Right lobe of liver (tissue), 6 donors: Measurements from ENCODE around the gene TOB1. TPM values are rescaled to one million over a fixed set of nuclear protein-coding genes. Genes with fewer than 3 reads are reported as not detected.

Experiments used
- ATAC-seq, 4 donors: fragments of 200-7000 bp; cut with Tn5 transposase; one replicate each; pipeline ENCODE4 v1.9.1; 2020; ENCODE audit warnings: mild to moderate bottlenecking in 4 of 4, moderate library complexity in 4 of 4
- DNase-seq, 3 donors: peaks; one replicate each; pipeline ENCODE4 v3.0.0-alpha.2; 2020
- H3K27ac ChIP-seq, 3 donors: fragments of 200-600 bp; one replicate each; pipeline ENCODE4 v1.8.0; 2022
- H3K27me3 ChIP-seq, 2 donors: fragments of 200-600 bp; one replicate each; pipeline ENCODE4 v1.8.0; 2022
- H3K36me3 ChIP-seq, 4 donors: fragments of 200-600 bp; sonication (generic) in 1 of 4; one replicate each; pipeline versions ENCODE4 v1.5.1 to v1.8.0; 2017 to 2022; ENCODE audit warnings: control low read depth in 1 of 4
- H3K4me1 ChIP-seq, 4 donors: fragments of 200-600 bp; sonication (generic) in 1 of 4; one replicate each; pipeline versions ENCODE4 v1.5.1 to v1.8.0; 2017 to 2022; ENCODE audit warnings: control low read depth in 1 of 4
- H3K4me3 ChIP-seq, 3 donors: fragments of 200-600 bp; one replicate each; pipeline ENCODE4 v1.8.0; 2022
- H3K9me3 ChIP-seq, 4 donors: fragments of 200-600 bp; sonication (generic) in 1 of 4; one replicate each; pipeline versions ENCODE4 v1.5.1 to v1.8.0; 2017 to 2022; ENCODE audit warnings: control low read depth in 1 of 4
- POLR2A ChIP-seq: fragments of 450-650 bp; IDR thresholded peaks from one replicate; pipeline ENCODE4 v1.6.1; 2017; ENCODE audit warnings: antibody characterized with exemption, mild to moderate bottlenecking
- WGBS: methylation state at CpG from one replicate; pipeline ENCODE4 v1.1.6; 2018; ENCODE audit warnings: low coverage, low lambda C conversion rate; ENCODE audit not compliant: insufficient coverage; ENCODE audit errors: missing lambda C conversion rate; 5-methylcytosine and 5-hydroxymethylcytosine counted together
- intact Hi-C, 2 donors: fragments of 100-400 bp; cut with DNase I; formaldehyde crosslinking; loops; one replicate each; pipeline versions ENCODE4 v1.11.2 to v1.14.1; 2022
- total RNA-seq, 6 experiments: library from RNA; depleted of rRNA in 2 of 6; stranded (reverse); fragments of >200 nt in 2 of 6; fragmentation: NEBNext Ultra II Directional in 3 of 6; extraction: Animal tissue kit (Norgen Biotek cat#: 25700) in 3 of 6; gene quantifications; one replicate each; pipeline versions ENCODE4 v1.1.0 to v1.2.4, GENCODE V29; 2016 to 2023
- TF ChIP-seq, protein P1 (sequence below), 4 donors: fragments of 200-600 bp in 3 of 4; fragments of 450-650 bp in 1 of 4; IDR thresholded peaks; one replicate each; pipeline versions ENCODE4 v1.5.1 to v1.8.0; 2016 to 2022; ENCODE audit warnings: antibody characterized with exemption in 4 of 4, mild to moderate bottlenecking in 2 of 4
- donor health status: DM: no; HTN: yes; CAD: no.
- donor health status: DM: no; HTN: no; CAD: no.
- donor health status: DM: no; HTN: no; CAD: no.
- donor health status: DM: no; HTN: yes; CAD: no.
- donor health status: DM: no; HTN: yes; CAD: no.

TOB1 gene
- total RNA-seq, 6 experiments from 2014 or later = 36.2 to 222 (median 82.1) TPM

- TF ChIP-seq POLR2A = no peak
- TF ChIP-seq, protein P1, sequence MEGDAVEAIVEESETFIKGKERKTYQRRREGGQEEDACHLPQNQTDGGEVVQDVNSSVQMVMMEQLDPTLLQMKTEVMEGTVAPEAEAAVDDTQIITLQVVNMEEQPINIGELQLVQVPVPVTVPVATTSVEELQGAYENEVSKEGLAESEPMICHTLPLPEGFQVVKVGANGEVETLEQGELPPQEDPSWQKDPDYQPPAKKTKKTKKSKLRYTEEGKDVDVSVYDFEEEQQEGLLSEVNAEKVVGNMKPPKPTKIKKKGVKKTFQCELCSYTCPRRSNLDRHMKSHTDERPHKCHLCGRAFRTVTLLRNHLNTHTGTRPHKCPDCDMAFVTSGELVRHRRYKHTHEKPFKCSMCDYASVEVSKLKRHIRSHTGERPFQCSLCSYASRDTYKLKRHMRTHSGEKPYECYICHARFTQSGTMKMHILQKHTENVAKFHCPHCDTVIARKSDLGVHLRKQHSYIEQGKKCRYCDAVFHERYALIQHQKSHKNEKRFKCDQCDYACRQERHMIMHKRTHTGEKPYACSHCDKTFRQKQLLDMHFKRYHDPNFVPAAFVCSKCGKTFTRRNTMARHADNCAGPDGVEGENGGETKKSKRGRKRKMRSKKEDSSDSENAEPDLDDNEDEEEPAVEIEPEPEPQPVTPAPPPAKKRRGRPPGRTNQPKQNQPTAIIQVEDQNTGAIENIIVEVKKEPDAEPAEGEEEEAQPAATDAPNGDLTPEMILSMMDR (IDR thresholded peaks at IDR 0.05) = no peak
- Histone ChIP-seq H3K4me1 (peaks cover 0 to 10% (median 0%) of the 10 kb centered on the region in 4 donors), H3K27ac (no peak overlapping the region), H3K9me3 (no peaks in the 10 kb centered on the region), H3K4me3 (no peak overlapping the region), H3K27me3 (no peaks in the 10 kb centered on the region), H3K36me3 (no peaks in the 10 kb centered on the region)
- 63% methylated on average over 6 of the region's 6 CpGs for WGBS
- intact Hi-C loops = no loop called here
- DNase-seq (no peak), ATAC-seq (no peak)
These were observed 47.1 kb downstream of the TOB1 start for GRCh38 chr17:50818921-50819657.

GRCh38 chr17:50818261-50818660 lies 47.9 kb downstream of the TOB1 start:
- TF ChIP-seq, protein P1 (IDR thresholded peaks at IDR 0.05) = no peak
- TF ChIP-seq POLR2A = no peak
- Histone ChIP-seq H3K36me3 (no peaks in the 10 kb centered on the region), H3K27me3 (no peaks in the 10 kb centered on the region), H3K4me1 (peaks cover 0 to 10% (median 0%) of the 10 kb centered on the region in 4 donors), H3K27ac (no peak overlapping the region), H3K4me3 (no peak overlapping the region), H3K9me3 (no peaks in the 10 kb centered on the region)
- DNase-seq = no peak
- intact Hi-C loops = no loop called here
- WGBS = 84% methylated on average over 4 of the region's 4 CpGs
- no peak for ATAC-seq

DNA sequence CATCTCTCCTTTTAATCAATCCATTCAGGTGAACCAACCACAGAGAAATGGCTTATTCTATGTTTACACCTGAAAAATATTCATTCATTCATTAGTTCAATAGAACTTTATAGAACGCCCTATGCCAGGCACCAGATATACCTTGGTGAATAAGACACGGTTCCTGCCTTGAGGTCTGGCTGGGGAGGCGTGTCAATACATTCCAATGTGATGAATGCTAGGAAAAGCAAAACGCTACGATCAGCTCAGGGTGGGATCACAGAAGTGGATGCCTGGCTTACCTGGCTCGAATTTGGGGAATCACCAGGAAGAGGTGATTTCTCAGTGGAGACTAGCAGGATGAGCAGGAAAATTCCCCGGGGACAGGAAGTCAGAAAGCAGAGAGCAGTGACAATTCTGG lies 48.3 kb downstream of the TOB1 start:
- no peaks in the 10 kb centered on the region for H3K36me3 ChIP-seq
- intact Hi-C loops = no loop called here
- 82% methylated on average over 7 of the region's 7 CpGs for WGBS
- ATAC-seq (no peak), DNase-seq (no peak)
- no peaks in the 10 kb centered on the region for H3K27me3 ChIP-seq
- peaks cover 0 to 10% (median 0%) of the 10 kb centered on the region in 4 donors for H3K4me1 ChIP-seq
- TF ChIP-seq, protein P1 (IDR thresholded peaks at IDR 0.05) = no peak
- TF ChIP-seq POLR2A = no peak
- no peak overlapping the region for H3K27ac ChIP-seq
- H3K4me3 ChIP-seq = no peak overlapping the region
- no peaks in the 10 kb centered on the region for H3K9me3 ChIP-seq

DNA sequence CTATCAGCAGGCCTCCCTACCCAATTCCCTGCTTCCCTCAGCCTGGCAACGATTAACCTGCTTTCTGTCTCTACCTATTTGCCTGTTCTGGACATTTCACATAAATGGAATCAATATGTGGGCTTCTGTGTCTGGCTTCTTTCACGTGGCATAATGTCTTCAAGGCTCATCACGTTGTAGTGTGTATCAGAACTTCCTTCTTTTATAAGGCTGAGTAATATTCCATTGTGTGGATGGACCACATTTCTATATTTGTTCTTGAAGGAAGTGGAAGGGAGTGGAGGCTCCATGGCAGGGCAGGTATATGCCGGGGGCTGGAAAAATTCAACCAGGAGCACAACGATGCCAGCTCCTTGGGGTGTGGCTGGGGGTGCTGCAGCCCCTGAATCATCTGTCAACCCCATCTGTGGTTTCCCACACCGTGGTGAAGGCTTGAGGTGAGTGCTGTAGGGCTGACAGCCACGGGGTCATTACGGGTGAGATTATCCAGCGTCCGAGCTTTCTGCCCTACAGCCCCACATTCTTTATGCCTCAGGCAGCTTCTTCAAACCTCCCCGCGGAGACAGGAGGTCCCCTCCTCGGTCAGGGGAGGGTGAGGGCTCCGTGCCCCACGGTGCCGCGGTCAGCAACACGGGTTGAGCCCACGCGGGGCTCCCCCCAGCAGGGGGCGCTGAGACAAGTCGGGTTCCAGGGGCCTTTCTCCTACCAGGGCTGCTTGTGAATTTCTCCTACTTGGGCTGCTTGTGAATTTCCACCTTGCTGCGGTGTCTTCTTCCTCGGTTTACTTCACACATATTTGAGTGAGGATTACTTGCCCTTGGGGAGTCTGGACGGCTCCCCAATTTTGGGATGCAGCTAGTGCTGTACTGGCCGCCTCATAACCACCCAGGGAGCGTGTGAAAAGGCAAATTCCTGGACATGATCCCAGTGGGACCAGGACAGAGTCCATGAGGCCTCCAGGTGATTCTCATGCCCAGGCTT lies 49.1 kb downstream of the TOB1 start:
- Histone ChIP-seq H3K9me3 (no peaks in the 10 kb centered on the region), H3K27ac (no peak overlapping the region), H3K4me3 (peak overlapping the region in 1 of 3 donors; percentile 31), H3K36me3 (no peaks in the 10 kb centered on the region), H3K27me3 (no peaks in the 10 kb centered on the region), H3K4me1 (peaks cover 0 to 10% (median 0%) of the 10 kb centered on the region in 4 donors)
- WGBS = 15% methylated on average over 16 of the region's 27 CpGs
- intact Hi-C loops = no loop called here
- DNase-seq (peak in 2 of 3 donors; percentile 58 to 85), ATAC-seq (peak; percentile 88 to 94 (median 92))
- TF ChIP-seq, protein P1 (IDR thresholded peaks at IDR 0.05) = peak; percentile 56 to 88 (median 78)
- TF ChIP-seq POLR2A = no peak
